ENCODE results near the gene KIF3A.
"Not testable (repeated sequence)": the region's sequence is repeated elsewhere in the genome, so short reads cannot be mapped to it uniquely, and the experiment has no call there.

Gene KIF3A

DNA sequence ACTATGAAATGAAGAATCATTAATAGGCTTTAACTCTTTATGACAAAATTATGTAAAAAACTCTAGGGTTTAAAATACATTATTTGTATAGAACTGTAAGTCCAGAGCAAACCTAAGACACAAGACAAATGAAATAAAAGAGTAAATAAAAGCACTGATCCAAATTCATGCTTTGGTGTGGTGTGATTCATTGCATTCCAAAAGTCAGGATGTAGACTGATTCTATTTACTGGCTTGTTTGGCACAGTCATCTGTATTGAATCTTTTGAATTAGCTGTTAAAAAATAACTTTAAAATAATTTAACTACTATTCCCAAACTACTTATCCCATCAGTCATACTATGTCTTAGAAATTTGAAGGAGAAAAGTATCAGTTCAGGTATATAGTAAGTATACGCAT is 32.5 kb downstream of the KIF3A start:
- no peak overlapping the region for H3K4me3 ChIP-seq (replicated peaks in 1 of 2; ENCODE audit: low read depth in 2 of 2, low read length in 2 of 2)
- DNase-seq (ENCODE audit: low read depth in 2 of 2), result peak; percentile 25 to 52
- TF ChIP-seq, protein P1, sequence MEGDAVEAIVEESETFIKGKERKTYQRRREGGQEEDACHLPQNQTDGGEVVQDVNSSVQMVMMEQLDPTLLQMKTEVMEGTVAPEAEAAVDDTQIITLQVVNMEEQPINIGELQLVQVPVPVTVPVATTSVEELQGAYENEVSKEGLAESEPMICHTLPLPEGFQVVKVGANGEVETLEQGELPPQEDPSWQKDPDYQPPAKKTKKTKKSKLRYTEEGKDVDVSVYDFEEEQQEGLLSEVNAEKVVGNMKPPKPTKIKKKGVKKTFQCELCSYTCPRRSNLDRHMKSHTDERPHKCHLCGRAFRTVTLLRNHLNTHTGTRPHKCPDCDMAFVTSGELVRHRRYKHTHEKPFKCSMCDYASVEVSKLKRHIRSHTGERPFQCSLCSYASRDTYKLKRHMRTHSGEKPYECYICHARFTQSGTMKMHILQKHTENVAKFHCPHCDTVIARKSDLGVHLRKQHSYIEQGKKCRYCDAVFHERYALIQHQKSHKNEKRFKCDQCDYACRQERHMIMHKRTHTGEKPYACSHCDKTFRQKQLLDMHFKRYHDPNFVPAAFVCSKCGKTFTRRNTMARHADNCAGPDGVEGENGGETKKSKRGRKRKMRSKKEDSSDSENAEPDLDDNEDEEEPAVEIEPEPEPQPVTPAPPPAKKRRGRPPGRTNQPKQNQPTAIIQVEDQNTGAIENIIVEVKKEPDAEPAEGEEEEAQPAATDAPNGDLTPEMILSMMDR (IDR thresholded peaks at IDR 0.05; ENCODE audit: low read depth, low read length), result no peak

DNA sequence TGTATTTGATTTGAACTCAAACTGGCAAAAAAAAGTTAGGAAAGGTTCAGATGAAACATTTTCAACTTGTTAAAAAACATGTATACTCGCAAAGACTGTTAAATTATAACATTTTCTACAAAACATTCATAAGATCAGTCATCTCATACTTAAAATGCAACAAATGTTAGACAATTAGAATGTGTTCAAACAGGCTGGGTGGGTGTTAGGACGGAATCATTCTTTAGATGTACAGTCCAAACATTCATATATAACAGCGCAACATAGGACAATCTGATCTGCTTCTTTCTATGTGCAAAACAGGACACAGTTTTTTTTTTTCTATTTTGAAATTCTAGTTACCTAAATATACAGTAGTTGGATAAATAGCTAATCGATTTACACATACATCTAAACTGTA is 41.4 kb downstream of the KIF3A start:
- no peak overlapping the region for H3K4me3 ChIP-seq (replicated peaks in 1 of 2; ENCODE audit: low read depth in 2 of 2, low read length in 2 of 2)
- TF ChIP-seq, protein P1 (IDR thresholded peaks at IDR 0.05; ENCODE audit: low read depth, low read length), result no peak
- no peak for DNase-seq (ENCODE audit: low read depth in 2 of 2)

DNA sequence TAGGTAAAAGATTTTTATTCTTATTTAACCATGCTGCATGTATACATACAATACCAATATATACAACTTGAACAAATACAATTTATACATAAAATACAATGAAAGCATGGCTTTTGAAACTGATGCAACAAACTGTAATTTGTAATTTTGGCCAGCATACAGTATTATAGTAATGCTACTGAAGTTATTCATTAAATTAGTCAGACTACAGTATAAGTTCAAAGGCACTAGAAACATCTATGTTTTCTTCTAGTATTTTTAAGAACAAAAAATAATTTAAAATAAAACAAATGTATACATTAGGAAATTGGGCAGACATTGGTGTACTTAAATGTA is 44.7 kb downstream of the KIF3A start:
- DNase-seq (ENCODE audit: low read depth in 2 of 2), result no peak
- H3K4me3 ChIP-seq (replicated peaks in 1 of 2; ENCODE audit: low read depth in 2 of 2, low read length in 2 of 2), result no peak overlapping the region
- TF ChIP-seq, protein P1 (IDR thresholded peaks at IDR 0.05; ENCODE audit: low read depth, low read length), result no peak

DNA sequence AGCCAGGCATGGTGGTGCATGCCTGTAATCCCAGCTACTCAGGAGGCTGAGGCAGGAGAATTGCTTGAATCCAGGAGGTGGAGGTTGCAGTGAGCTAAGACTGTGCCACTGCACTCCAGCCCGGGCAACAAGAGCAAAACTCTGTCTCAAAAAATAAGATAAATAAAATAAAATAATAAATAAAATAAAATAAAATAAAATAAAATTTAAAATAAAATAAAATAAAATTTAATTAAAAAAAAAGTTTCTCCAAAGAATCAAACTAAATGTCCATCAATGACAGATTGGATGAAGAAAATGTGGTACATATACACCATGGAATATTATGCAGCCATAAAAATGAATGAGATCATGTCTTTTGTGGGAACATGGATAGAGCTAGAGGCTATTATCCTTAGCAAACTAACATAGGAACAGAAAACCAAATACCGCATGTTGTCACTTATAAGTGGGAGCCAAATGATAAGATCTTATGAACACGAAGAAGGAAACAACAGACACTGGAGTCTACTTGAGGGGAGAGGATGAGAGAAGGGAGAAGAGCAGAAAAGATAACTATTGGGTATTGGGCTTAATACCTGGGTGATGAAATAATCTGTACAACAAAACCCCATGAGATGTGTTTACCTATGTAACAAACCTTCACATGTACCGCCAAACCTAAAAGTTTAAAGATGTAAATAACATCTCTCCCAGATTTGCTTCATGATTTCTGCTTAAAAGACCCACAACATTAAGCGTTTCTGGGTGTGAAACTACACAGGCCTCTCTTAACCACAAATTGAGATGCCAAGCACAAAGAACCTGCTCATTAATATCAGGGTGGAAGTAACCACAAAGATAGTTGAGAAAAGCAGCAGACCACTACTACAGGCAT is 45.4 kb downstream of the KIF3A start:
- DNase-seq (ENCODE audit: low read depth in 2 of 2); H3K4me3 ChIP-seq (replicated peaks in 1 of 2; ENCODE audit: low read depth in 2 of 2, low read length in 2 of 2): not testable (repeated sequence)

DNA sequence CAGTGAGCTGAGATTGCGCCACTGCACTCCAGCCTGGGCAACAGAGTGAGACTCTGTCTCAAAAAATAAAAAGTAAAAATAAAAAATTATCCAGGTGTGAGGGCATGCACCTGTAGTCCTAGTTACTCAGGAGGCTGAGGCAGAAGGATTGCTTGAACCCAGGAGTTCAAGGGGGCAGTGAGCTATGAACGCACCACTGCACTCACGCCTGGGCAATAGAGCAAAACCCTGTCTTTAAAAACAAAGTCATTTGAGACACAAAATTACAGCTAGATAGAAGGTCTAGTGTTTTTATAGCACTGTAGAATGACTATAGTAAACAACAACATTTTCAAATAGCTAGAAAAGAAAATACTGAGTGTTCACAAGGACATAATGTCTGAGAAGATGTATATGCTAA is 47.2 kb downstream of the KIF3A start:
- TF ChIP-seq, protein P1 (IDR thresholded peaks at IDR 0.05; ENCODE audit: low read depth, low read length), result no peak
- H3K4me3 ChIP-seq (replicated peaks in 1 of 2; ENCODE audit: low read depth in 2 of 2, low read length in 2 of 2), result no peak overlapping the region
- DNase-seq (ENCODE audit: low read depth in 2 of 2), result no peak

DNA sequence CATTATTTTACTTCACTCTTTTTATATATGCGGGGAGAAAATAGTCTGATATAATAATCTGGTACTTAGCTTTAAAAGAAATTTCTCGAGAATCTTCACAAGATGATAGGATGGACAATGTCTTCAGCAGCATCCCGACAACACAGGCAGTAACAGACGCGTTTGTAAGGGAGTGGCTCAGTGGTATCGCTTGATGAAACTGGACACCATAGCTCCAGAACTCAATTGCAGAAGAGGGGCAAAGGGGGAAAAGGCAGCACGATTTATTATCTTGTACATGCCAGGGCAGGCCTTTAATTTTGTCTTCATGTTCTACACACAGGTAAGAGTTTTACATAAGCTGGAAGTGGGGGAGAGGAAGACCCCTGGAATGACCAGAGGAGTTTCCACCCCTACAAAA is 47.8 kb downstream of the KIF3A start:
- DNase-seq (ENCODE audit: low read depth in 2 of 2), result no peak
- H3K4me3 ChIP-seq (replicated peaks in 1 of 2; ENCODE audit: low read depth in 2 of 2, low read length in 2 of 2), result no peak overlapping the region
- TF ChIP-seq, protein P1 (IDR thresholded peaks at IDR 0.05; ENCODE audit: low read depth, low read length), result no peak

DNA sequence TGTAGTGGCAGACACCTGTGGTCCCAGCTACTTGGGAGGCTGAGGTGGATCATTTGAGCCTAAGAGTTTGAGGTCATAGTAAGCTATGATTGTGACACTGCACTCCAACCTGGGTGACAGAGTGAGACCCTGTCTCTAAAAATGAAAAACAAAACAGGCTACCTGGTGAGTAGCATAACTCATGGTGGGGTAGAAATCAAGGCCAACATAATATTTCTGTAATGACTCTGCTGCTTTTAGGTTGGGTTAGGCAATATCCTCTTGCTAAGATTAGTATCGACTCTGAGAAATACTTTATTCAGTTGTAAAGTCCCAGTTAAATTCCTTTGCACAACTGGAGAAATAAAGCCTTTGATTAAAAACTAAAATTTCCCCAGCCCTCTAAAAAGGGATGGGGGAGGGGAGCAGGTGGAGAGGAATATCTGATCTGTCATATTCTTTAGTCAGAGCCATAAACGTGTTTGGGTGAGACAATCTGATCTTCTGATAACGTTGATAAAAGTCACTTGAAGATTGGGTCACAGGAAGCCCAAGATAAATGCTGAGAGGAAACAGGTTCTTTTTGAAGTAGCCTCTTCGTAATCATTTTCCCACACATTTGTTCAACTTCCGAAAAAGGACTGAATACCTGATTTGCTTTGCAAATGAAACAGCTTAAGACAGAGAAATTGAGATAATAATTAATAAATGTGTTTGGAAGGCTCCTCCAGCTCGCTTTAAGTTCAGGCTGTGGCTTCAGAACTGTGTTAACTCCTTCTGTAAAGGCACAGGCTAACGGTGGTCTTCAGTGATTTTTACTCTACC is 48.6 kb downstream of the KIF3A start:
- no peak overlapping the region for H3K4me3 ChIP-seq (replicated peaks in 1 of 2; ENCODE audit: low read depth in 2 of 2, low read length in 2 of 2)
- peak; percentile 38 to 55 for DNase-seq (ENCODE audit: low read depth in 2 of 2)
- TF ChIP-seq, protein P1 (IDR thresholded peaks at IDR 0.05; ENCODE audit: low read depth, low read length), result no peak

Measured in cardiac fibroblast (primary cell).